AG04449 (cell line): ENCODE results near the gene GUCY1A2.
"Not testable (repeated sequence)": the region's sequence is repeated elsewhere in the genome, so short reads cannot be mapped to it uniquely, and the experiment has no call there.

ENCODE experiments used
- CTCF ChIA-PET: fragments of 350-600 bp; formaldehyde crosslinking; extraction: SDS; loops from one replicate; lab custom pipeline; 2021; ENCODE audit warnings: antibody characterized with exemption; lab: Yijun Ruan, JAX
- POLR2A ChIA-PET: fragments of 400-600, 350-600 bp; formaldehyde crosslinking; extraction: SDS; loops from one replicate; lab custom pipeline; 2020; ENCODE audit warnings: antibody characterized with exemption, inconsistent platforms; lab: Yijun Ruan, JAX
- DNase-seq: peaks from one replicate; pipeline ENCODE4 v3.0.0-alpha.2; 2010; ENCODE audit warnings: low read depth, low spot score
- H3K4me3 ChIP-seq: 2 replicates; pipeline ENCODE4 v1.5.1; 2011; ENCODE audit warnings: low read depth, mild to moderate bottlenecking, control low read depth, low read length
- CTCF ChIP-seq: IDR thresholded peaks from one replicate; pipeline ENCODE4 v1.5.1; 2011; ENCODE audit warnings: mild to moderate bottlenecking, moderate library complexity, low read length, control low read depth, inconsistent platforms; ENCODE audit not compliant: insufficient read depth; ENCODE audit errors: missing control alignments

Gene GUCY1A2

GRCh38 chr11:106840146-106840545, 178.1 kb downstream of the GUCY1A2 start:
- POLR2A ChIA-PET, result no interaction called here

GRCh38 chr11:106834567-106834966, 183.7 kb downstream of the GUCY1A2 start:
- DNase-seq, result no peak
- no peak overlapping the region for H3K4me3 ChIP-seq
- ChIA-PET POLR2A (no interaction called here), CTCF (no interaction called here)
- TF ChIP-seq CTCF, result no peak

More at GRCh38 chr11:106840146-106840545, 178.1 kb downstream of the GUCY1A2 start:
- no peak overlapping the region for H3K4me3 ChIP-seq
- no peak for DNase-seq
- CTCF ChIA-PET, result no interaction called here
- TF ChIP-seq CTCF, result no peak

- ChIA-PET CTCF (no interaction called here), POLR2A (no interaction called here)
- no peak overlapping the region for H3K4me3 ChIP-seq
- no peak for DNase-seq
- no peak for TF ChIP-seq CTCF
These were observed 189.3 kb downstream of the GUCY1A2 start for GRCh38 chr11:106828976-106829375.

- CTCF ChIA-PET, result no interaction called here
- POLR2A ChIA-PET, result no interaction called here
- H3K4me3 ChIP-seq, result no peak overlapping the region
- no peak for TF ChIP-seq CTCF
- no peak for DNase-seq
These were observed 189.7 kb downstream of the GUCY1A2 start for GRCh38 chr11:106828576-106828975.

- no peak for DNase-seq
- no peak overlapping the region for H3K4me3 ChIP-seq
- no peak for TF ChIP-seq CTCF
- CTCF ChIA-PET, result no interaction called here
- POLR2A ChIA-PET, result no interaction called here
These were observed 190.6 kb downstream of the GUCY1A2 start for GRCh38 chr11:106827687-106828086.

- POLR2A ChIA-PET, DNase-seq, H3K4me3 ChIP-seq, CTCF ChIA-PET: not testable (repeated sequence)
These were observed 191.7 kb downstream of the GUCY1A2 start for GRCh38 chr11:106826558-106826957.

- CTCF ChIA-PET, result no interaction called here
- H3K4me3 ChIP-seq, result no peak overlapping the region
- no peak for TF ChIP-seq CTCF
- POLR2A ChIA-PET, result no interaction called here
- DNase-seq, result no peak
These were observed 196.4 kb downstream of the GUCY1A2 start for GRCh38 chr11:106821826-106822225.
